ENCODE measurements around the gene KCNJ9.

- TF ChIP-seq ATF3 (IDR thresholded peaks at IDR 0.05) = no peak
- TF ChIP-seq, protein P1, sequence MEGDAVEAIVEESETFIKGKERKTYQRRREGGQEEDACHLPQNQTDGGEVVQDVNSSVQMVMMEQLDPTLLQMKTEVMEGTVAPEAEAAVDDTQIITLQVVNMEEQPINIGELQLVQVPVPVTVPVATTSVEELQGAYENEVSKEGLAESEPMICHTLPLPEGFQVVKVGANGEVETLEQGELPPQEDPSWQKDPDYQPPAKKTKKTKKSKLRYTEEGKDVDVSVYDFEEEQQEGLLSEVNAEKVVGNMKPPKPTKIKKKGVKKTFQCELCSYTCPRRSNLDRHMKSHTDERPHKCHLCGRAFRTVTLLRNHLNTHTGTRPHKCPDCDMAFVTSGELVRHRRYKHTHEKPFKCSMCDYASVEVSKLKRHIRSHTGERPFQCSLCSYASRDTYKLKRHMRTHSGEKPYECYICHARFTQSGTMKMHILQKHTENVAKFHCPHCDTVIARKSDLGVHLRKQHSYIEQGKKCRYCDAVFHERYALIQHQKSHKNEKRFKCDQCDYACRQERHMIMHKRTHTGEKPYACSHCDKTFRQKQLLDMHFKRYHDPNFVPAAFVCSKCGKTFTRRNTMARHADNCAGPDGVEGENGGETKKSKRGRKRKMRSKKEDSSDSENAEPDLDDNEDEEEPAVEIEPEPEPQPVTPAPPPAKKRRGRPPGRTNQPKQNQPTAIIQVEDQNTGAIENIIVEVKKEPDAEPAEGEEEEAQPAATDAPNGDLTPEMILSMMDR (IDR thresholded peaks at IDR 0.05; ENCODE audit: low read depth, low read length, missing input control) = no peak
- no peak for TF ChIP-seq JUND (IDR thresholded peaks at IDR 0.05)
- TF ChIP-seq ZBTB33 (IDR thresholded peaks at IDR 0.05) = no peak
- TF ChIP-seq RAD21 (IDR thresholded peaks at IDR 0.05) = no peak
- no peak for TF ChIP-seq HNF4G (IDR thresholded peaks at IDR 0.05)
- TF ChIP-seq YY1 (IDR thresholded peaks at IDR 0.05) = no peak
Measured at GRCh38 chr1:160091666-160092223, 10.4 kb downstream of the KCNJ9 start.

Data from liver (tissue), 3 donors.